Stimulated activated CD4-positive, alpha-beta T cell treated with anti-CD3 and anti-CD28 coated beads, Interleukin-4, amount 100 ng/mL, for 4 hours (primary cell): ENCODE data around the gene ODR4.
"Not testable (repeated sequence)": the region's sequence is repeated elsewhere in the genome, so short reads cannot be mapped to it uniquely, and the experiment has no call there.

Source experiments
- DNase-seq, 2 experiments: peaks; one replicate each; pipeline ENCODE4 v3.0.0-alpha.2; 2020

The ODR4 gene

GRCh38 chr1:186424539-186424938 is 48.9 kb downstream of the ODR4 start:
- DNase-seq, result no peak

DNA sequence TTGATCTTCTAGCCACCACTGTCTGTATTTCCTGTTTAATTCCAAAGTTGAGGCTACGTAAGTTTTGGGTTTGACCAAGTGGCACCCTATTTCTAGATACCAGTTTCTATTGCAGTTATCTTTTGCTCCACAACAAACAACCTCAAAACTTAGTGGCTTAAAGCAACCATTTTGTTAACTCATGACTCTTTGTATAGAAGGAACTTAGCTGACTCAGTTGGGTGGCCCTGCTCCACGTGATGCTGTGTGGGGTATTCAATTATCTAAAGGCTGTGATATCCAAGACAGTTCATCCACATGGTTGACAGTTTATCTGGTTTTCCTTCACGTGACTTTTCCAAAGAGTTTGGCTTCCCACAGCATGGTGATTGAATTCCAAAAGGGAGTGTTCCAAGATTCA is 50.5 kb downstream of the ODR4 start:
- no peak for DNase-seq

GRCh38 chr1:186429017-186429416 is 53.4 kb downstream of the ODR4 start:
- no peak for DNase-seq

GRCh38 chr1:186435336-186435735 is 59.7 kb downstream of the ODR4 start:
- DNase-seq, result no peak

- DNase-seq, result no peak
Observed at GRCh38 chr1:186438567-186438966, 62.9 kb downstream of the ODR4 start.

DNA sequence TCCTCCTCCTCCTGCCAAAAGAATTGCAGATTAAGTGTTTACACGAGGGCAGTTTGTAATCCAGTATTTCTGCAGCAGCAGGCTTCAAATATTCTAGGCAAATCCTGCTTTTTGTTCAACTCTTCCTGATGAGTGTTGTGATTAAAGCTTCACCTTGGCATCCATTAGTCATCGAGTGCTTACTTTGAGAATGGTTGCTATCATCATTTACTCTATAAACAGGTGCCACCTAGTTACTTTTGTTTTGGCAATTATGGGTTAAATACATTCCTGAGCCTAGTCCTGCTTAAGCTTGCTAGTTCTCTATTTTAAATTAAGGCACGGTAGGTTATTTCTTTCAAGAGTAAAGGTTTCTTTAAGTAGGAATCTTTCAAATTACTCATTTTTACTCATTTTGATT is 64.9 kb downstream of the ODR4 start:
- no peak for DNase-seq

- no peak for DNase-seq
Observed at GRCh38 chr1:186442651-186443375, 67.2 kb downstream of the ODR4 start.

DNA sequence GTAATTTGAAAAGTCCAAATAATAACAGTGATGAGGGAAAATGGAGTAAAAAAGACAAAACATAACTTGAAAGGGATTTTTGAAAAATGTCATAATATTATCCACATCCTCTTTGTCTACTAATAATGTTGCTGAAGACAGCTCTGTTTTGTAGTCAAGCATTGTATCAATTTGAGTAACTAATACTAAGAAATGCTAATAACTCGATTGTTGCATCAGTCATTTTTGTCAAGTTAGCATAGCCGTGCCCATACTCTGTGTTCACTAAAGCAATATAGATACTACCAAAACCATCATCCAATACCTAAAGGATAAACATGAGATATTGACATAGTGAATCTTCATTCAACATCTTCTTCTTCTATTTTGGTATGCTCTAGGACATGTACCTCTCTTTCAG is 68.0 kb downstream of the ODR4 start:
- no peak for DNase-seq

DNA sequence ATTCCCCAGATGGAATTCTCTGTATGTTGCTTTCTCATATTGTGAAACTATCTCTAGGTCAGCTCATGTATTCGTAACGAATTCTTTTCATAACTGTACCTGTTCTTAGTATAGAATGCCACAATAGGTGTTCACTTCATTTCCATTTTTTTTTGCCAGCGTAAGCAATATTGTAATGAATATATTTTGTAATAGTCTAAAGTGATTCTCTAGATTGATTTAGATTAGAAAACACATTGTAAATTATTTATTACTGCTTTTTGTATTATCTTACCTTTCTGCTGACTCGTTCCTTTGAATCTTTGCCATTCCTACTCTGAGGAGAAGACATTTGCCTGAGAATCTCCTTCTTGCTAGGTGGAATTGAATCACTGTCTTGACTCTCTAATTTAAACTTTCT is 70.5 kb downstream of the ODR4 start:
- no peak for DNase-seq

- DNase-seq, result no peak
Observed at GRCh38 chr1:186454981-186455380, 79.3 kb downstream of the ODR4 start.

DNA sequence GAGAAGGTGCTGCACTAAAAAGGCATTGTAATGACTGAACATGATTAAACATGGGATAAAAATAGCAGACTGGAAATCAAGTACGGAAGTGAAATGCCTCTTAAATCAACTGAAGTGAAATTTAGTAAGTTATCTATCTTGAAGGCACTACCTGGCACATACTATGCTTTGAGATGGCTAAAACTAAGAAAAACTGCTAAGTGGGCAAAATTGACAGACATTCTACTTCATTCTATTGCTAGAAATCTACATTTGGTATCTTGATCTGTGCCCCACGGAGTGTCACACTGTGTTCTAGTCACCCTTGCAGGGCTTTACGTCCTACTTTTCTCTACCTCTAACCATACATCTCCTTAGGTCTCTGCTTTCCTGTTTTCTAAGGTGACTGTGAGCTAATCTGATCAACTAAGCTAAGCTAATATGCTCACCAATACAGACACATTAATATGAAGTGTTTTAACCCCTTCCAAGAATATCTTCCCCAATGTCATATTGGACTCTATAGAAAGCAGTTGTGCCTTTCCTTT is 81.2 kb downstream of the ODR4 start:
- DNase-seq, result no peak

- DNase-seq, result not testable (repeated sequence)
Observed at GRCh38 chr1:186459161-186459560, 83.5 kb downstream of the ODR4 start.

DNA sequence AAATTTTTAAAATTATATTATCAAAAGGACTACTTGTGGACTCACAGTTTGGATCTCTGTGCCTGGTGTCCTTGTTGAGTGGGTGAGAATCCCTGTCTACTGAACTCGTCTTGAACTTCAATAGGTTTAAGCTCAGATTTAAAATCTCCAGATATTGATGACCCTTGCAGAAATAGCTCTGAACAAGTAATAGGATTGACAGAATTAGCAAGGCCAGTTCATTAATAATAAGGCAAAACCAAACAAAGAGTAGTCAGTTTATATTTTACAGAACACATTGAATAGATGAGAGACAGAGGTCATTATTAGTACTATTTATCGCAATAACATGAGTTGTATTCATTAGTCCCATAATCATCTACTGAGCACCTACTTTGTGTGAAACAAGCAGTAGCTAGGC is 85.4 kb downstream of the ODR4 start, which contains the start of gene PDC:
PDC (minus strand) TSS at position 101 of the 400 bp plus-strand sequence. CDS start 11,655 bp downstream, outside the sequence.
- DNase-seq, result no peak

- DNase-seq, result no peak
Observed at GRCh38 chr1:186463511-186463910, 87.9 kb downstream of the ODR4 start.

GRCh38 chr1:186463926-186464325 is 88.3 kb downstream of the ODR4 start:
- DNase-seq, result no peak

- DNase-seq, result not testable (repeated sequence)
Observed at GRCh38 chr1:186465491-186465890, 89.9 kb downstream of the ODR4 start.

GRCh38 chr1:186465946-186466345 is 90.3 kb downstream of the ODR4 start:
- no peak for DNase-seq
